ENCODE measurements around the gene EMP2. TPM values are rescaled to one million over a fixed set of nuclear protein-coding genes. Genes with fewer than 3 reads are reported as not detected.

Gene EMP2
- total RNA-seq, 1 donor from 2014 or later: 518 TPM

DNA sequence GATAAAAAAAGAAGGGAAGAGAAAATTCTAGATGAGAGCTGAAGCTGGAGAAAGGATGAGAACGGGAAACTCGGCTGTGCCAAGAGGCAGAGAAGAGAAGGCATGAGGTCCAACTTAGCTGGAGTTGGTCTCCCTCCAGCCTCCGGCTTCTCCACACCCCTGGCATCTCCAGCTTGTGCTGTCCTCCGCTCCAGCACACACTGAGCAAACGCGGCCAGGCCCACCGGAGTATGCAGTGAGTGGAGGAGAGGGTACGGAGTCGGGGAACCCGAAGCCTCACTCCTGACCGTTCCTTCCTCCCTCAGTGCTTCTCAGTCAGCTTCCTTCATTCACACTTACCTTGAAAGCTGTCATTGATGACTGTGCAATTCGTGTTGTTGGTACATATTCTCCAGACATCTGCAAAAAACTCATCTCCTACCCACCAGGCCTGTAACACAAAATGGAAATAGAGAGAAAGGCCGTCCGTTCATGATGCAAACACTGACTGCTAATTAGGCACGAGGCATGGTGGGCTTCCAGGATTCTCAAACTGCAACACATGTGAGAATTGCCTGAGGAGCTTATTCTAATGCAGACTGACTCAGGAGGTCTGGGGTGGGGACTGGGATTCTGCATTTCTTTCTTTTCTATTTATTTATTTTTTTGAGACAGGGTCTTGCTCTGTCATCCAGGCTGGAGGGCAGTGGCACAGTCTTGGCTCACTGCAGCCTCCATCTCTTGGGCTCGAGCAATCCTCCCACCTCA, 37.0 kb downstream of the EMP2 start:
- intact Hi-C loops (cut with DNase I): no loop called here
- no peak for DNase-seq
- Histone ChIP-seq H3K4me3 (no peak overlapping the region), H3K9me3 (no peaks in the 10 kb centered on the region), H3K27me3 (ENCODE audit: low read depth) (no peaks in the 10 kb centered on the region), H3K36me3 (peaks cover 100% of the 10 kb centered on the region), H3K4me1 (peaks cover 9% of the 10 kb centered on the region), H3K27ac (no peak overlapping the region)
- peak in 1 of 2 donors; percentile 21 for ATAC-seq
- TF ChIP-seq, protein P1, sequence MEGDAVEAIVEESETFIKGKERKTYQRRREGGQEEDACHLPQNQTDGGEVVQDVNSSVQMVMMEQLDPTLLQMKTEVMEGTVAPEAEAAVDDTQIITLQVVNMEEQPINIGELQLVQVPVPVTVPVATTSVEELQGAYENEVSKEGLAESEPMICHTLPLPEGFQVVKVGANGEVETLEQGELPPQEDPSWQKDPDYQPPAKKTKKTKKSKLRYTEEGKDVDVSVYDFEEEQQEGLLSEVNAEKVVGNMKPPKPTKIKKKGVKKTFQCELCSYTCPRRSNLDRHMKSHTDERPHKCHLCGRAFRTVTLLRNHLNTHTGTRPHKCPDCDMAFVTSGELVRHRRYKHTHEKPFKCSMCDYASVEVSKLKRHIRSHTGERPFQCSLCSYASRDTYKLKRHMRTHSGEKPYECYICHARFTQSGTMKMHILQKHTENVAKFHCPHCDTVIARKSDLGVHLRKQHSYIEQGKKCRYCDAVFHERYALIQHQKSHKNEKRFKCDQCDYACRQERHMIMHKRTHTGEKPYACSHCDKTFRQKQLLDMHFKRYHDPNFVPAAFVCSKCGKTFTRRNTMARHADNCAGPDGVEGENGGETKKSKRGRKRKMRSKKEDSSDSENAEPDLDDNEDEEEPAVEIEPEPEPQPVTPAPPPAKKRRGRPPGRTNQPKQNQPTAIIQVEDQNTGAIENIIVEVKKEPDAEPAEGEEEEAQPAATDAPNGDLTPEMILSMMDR (IDR thresholded peaks at IDR 0.05): no peak

DNA sequence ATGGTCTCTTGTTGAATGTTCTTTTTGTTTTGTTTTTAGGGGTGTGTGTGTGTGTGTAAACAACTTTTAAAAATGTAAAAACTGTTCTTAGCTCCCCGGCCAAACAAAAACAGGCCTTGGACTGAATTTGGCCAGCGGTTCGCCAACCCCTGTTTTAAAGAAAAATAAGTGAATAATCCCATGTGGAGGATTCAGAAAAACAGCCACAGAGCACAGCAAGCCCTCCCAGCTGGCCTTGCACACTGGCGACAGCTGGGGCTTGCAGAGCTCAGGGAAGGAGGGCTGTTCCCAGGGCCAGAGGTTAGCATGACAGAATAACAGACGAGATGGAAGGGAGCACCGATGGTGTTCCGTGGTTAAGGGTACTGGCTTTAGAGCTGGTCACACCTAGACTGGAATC, 39.0 kb downstream of the EMP2 start:
- ATAC-seq: peak in 1 of 2 donors; percentile 33
- Histone ChIP-seq H3K27ac (peak overlapping the region; percentile 4), H3K4me3 (no peak overlapping the region), H3K27me3 (ENCODE audit: low read depth) (no peaks in the 10 kb centered on the region), H3K36me3 (peaks cover 100% of the 10 kb centered on the region), H3K9me3 (no peaks in the 10 kb centered on the region), H3K4me1 (peaks cover 9% of the 10 kb centered on the region)
- no peak for DNase-seq
- TF ChIP-seq, protein P1 (IDR thresholded peaks at IDR 0.05): no peak
- intact Hi-C loops (cut with DNase I): no loop called here

DNA sequence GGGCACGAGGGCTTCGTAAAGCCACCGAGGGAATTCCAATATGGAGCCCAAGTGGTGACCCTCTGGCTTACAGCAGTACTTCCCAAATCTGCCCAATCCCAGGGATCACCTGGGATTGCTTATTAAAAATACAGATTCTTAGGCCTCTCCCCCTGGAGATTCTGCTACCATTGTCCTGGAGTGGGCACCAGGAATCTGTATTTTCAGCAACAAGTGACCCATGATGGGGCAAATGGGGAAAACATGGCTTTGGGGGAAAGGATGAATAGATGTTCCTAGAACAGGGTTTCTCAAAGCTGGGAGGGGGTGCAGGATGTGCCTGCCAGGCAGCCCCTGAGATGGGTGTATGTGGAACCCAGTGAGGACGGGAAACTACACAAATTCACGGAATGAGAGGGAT, 40.6 kb downstream of the EMP2 start:
- Histone ChIP-seq H3K4me1 (peaks cover 4% of the 10 kb centered on the region), H3K9me3 (no peaks in the 10 kb centered on the region), H3K27ac (no peak overlapping the region), H3K36me3 (peaks cover 100% of the 10 kb centered on the region), H3K4me3 (no peak overlapping the region), H3K27me3 (ENCODE audit: low read depth) (no peaks in the 10 kb centered on the region)
- intact Hi-C loops (cut with DNase I): no loop called here
- DNase-seq (no peak), ATAC-seq (no peak)
- TF ChIP-seq, protein P1 (IDR thresholded peaks at IDR 0.05): no peak

DNA sequence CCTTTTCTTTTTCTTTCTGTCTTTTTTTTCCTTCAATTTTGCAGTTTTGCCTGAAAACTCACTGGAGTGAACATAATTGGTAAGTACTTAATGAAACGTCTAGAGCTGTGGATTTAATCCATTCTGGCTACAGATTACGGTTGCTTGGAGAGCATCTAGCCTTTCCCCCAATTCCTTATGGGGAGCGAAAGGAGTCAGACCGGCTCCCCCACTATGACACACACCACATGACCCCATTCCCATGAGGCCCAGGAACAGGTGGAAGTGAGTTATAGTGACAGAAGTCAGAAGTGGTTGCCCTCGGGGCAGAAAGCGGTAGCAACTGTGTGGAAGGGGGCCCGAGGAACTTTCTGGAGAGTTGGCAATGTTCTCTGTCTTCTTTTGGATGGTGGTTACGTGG, 41.2 kb downstream of the EMP2 start:
- ATAC-seq: no peak
- H3K9me3 ChIP-seq: no peaks in the 10 kb centered on the region
- H3K27ac ChIP-seq: no peak overlapping the region
- TF ChIP-seq, protein P1 (IDR thresholded peaks at IDR 0.05): no peak
- no peak for DNase-seq
- no peak overlapping the region for H3K4me3 ChIP-seq
- H3K36me3 ChIP-seq: peaks cover 100% of the 10 kb centered on the region
- H3K27me3 ChIP-seq (ENCODE audit: low read depth): no peaks in the 10 kb centered on the region
- intact Hi-C loops (cut with DNase I): no loop called here
- peaks cover 4% of the 10 kb centered on the region for H3K4me1 ChIP-seq

DNA sequence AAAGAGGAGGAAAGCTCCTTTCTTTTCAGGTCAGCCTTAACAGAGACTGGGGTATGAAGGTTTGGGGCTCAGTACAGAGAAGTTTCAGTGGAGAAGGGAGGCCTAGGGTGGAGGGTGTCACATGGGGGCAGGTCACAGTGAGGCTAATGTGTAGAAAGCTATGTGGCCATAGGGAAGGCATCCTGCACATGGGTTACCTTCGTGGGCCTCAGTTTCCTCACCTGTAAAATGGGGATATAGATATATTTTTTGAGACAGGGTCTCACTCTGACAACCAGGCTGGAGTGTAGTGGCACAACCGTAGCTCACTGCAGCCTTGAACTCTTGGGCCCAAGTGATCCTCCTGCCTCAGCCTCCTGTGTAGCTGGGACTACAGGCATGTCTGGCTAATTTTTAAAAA, 41.8 kb downstream of the EMP2 start:
- H3K36me3 ChIP-seq: peaks cover 100% of the 10 kb centered on the region

More for the DNA sequence above, 41.8 kb downstream of the EMP2 start:
- Histone ChIP-seq H3K4me1 (peaks cover 4% of the 10 kb centered on the region), H3K9me3 (no peaks in the 10 kb centered on the region), H3K27ac (no peak overlapping the region), H3K4me3 (no peak overlapping the region), H3K27me3 (ENCODE audit: low read depth) (no peaks in the 10 kb centered on the region)
- ATAC-seq (no peak), DNase-seq (no peak)
- TF ChIP-seq, protein P1 (IDR thresholded peaks at IDR 0.05): no peak
- intact Hi-C loops (cut with DNase I): no loop called here

Measured in lower lobe of right lung (tissue), 2 donors.